Activated CD4-positive, alpha-beta T cell treated with anti-CD3 and anti-CD28 coated beads for 36 hours (primary cell): ENCODE measurements around the gene TRIM2. TPM values are rescaled to one million over a fixed set of nuclear protein-coding genes. Genes with fewer than 3 reads are reported as not detected.

Experiments
- ATAC-seq: fragments of 200-7000 bp; cut with Tn5 transposase; one replicate; pipeline ENCODE4 v1.10.0; 2021; ENCODE audit warnings: mild to moderate bottlenecking, moderate library complexity
- CTCF ChIA-PET: fragments of 350-600 bp; sonication (Branson Sonifier 250); formaldehyde crosslinking; loops from one replicate; lab custom pipeline; 2021; ENCODE audit warnings: antibody characterized with exemption; lab: Charles Lee
- POLR2A ChIA-PET: fragments of 350-600 bp; sonication (Branson Sonifier 250); formaldehyde crosslinking; loops from one replicate; lab custom pipeline; 2021; ENCODE audit warnings: antibody characterized with exemption, inconsistent platforms; lab: Charles Lee
- DNase-seq: peaks from one replicate; pipeline ENCODE4 v3.0.0-alpha.2; 2020
- H3K27ac Mint-ChIP-seq: one replicate; pipeline ENCODE4 v1.8.0; 2021; ENCODE audit warnings: mixed read lengths
- H3K27me3 Mint-ChIP-seq: one replicate; pipeline ENCODE4 v1.8.0; 2021; ENCODE audit warnings: mixed read lengths
- H3K36me3 Mint-ChIP-seq: one replicate; pipeline ENCODE4 v1.8.0; 2021; ENCODE audit warnings: low read depth, mixed read lengths
- H3K4me1 Mint-ChIP-seq: one replicate; pipeline ENCODE4 v1.8.0; 2021; ENCODE audit warnings: mixed read lengths
- H3K4me3 Mint-ChIP-seq: one replicate; pipeline ENCODE4 v1.8.0; 2021; ENCODE audit warnings: mild to moderate bottlenecking, moderate library complexity, mixed read lengths
- H3K9me3 Mint-ChIP-seq: one replicate; pipeline ENCODE4 v1.8.0; 2021; ENCODE audit warnings: low read depth, mixed read lengths
- intact Hi-C, 2 experiments: fragments of 100-400 bp; cut with DNase I in 1 of 2; cut with micrococcal nuclease in 1 of 2; formaldehyde crosslinking; loops; one replicate each; pipeline versions ENCODE4 v1.14.2 to v1.15.1; 2022 to 2024; cut with DNase I, micrococcal nuclease
- total RNA-seq, 2 experiments: library from RNA; stranded (reverse); gene quantifications; one replicate each; pipeline ENCODE4 v1.2.3, GENCODE V29; 2021

TRIM2 gene
- total RNA-seq, 2 experiments from 2014 or later = 1.0 to 1.6 TPM

- H3K9me3 Mint-ChIP-seq = peaks cover 10% of the 10 kb centered on the region
- intact Hi-C loops = no loop called here
- H3K36me3 Mint-ChIP-seq = peaks cover 34% of the 10 kb centered on the region
- H3K4me3 Mint-ChIP-seq = no peak overlapping the region
- no peak for ATAC-seq
- H3K27ac Mint-ChIP-seq = no peak overlapping the region
- H3K4me1 Mint-ChIP-seq = peaks cover 11% of the 10 kb centered on the region
- ChIA-PET POLR2A (no interaction called here), CTCF (interaction anchor here (0.6 kb wide), 1 partner anchor 29 kb away, joined by 4 read pairs; no protein-coding TSS in a partner anchor)
- H3K27me3 Mint-ChIP-seq = no peaks in the 10 kb centered on the region
- DNase-seq = no peak
Observed at GRCh38 chr4:153374442-153374841, 170.2 kb downstream of the TRIM2 start.

DNA sequence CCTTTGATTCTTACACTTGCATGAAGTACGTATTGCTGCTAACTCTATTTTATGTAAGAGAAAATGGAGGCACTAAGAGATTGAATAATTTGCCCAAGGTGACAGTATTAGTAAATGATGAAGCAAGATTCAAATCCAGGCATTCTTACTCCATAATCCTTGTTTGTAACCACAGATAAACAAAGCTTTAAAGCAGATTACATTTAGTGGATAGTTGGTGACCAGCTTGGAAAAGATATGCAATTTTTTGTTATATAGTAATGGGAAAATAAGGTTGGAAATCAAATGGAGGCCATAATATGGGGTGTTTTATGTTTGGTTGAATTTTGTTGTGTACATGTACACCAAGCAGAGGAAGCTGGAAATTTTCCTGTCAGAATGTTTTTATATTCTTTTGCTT is 171.1 kb downstream of the TRIM2 start:
- Mint-ChIP-seq H3K9me3 (peaks cover 10% of the 10 kb centered on the region), H3K4me1 (peaks cover 11% of the 10 kb centered on the region), H3K27me3 (no peaks in the 10 kb centered on the region), H3K27ac (no peak overlapping the region), H3K36me3 (peaks cover 27% of the 10 kb centered on the region), H3K4me3 (no peak overlapping the region)
- intact Hi-C loops = no loop called here
- POLR2A ChIA-PET = no interaction called here
- DNase-seq (no peak), ATAC-seq (no peak)
- CTCF ChIA-PET = interaction anchor here (0.6 to 1.0 kb wide), 2 partner anchors 11 to 30 kb away, joined by 3 to 4 read pairs; no protein-coding TSS in a partner anchor

GRCh38 chr4:153383131-153383530 is 178.9 kb downstream of the TRIM2 start:
- intact Hi-C loops = no loop called here

GRCh38 chr4:153384160-153384559 is 179.9 kb downstream of the TRIM2 start:
- ChIA-PET POLR2A (no interaction called here), CTCF (no interaction called here)
- H3K4me3 Mint-ChIP-seq = no peak overlapping the region
- DNase-seq (no peak), ATAC-seq (no peak)
- H3K27ac Mint-ChIP-seq = no peak overlapping the region
- intact Hi-C loops = no loop called here
- peaks cover 8% of the 10 kb centered on the region for H3K36me3 Mint-ChIP-seq
- no peaks in the 10 kb centered on the region for H3K27me3 Mint-ChIP-seq
- H3K4me1 Mint-ChIP-seq = no peaks in the 10 kb centered on the region
- no peaks in the 10 kb centered on the region for H3K9me3 Mint-ChIP-seq

More at GRCh38 chr4:153383131-153383530, 178.9 kb downstream of the TRIM2 start:
- Mint-ChIP-seq H3K27ac (no peak overlapping the region), H3K9me3 (no peaks in the 10 kb centered on the region), H3K27me3 (no peaks in the 10 kb centered on the region), H3K4me3 (no peak overlapping the region), H3K4me1 (peaks cover 4% of the 10 kb centered on the region), H3K36me3 (peaks cover 8% of the 10 kb centered on the region)
- ChIA-PET POLR2A (interaction anchor here (0.5 kb wide), 1 partner anchor 82 kb away, joined by 5 read pairs; no protein-coding TSS in a partner anchor), CTCF (interaction anchor here (0.6 to 0.9 kb wide), 2 partner anchors 39 to 193 kb away, joined by 3 to 4 read pairs; no protein-coding TSS in a partner anchor)
- DNase-seq (no peak), ATAC-seq (no peak)

- ATAC-seq (no peak), DNase-seq (no peak)
- H3K36me3 Mint-ChIP-seq = peaks cover 8% of the 10 kb centered on the region
- H3K9me3 Mint-ChIP-seq = no peaks in the 10 kb centered on the region
- intact Hi-C loops = no loop called here
- CTCF ChIA-PET = no interaction called here
- H3K27ac Mint-ChIP-seq = no peak overlapping the region
- POLR2A ChIA-PET = interaction anchor here (0.6 kb wide), 1 partner anchor 12 kb away, joined by 3 read pairs; no protein-coding TSS in a partner anchor
- no peaks in the 10 kb centered on the region for H3K27me3 Mint-ChIP-seq
- H3K4me3 Mint-ChIP-seq = no peak overlapping the region
- no peaks in the 10 kb centered on the region for H3K4me1 Mint-ChIP-seq
Observed at GRCh38 chr4:153385784-153386183, 181.5 kb downstream of the TRIM2 start.

DNA sequence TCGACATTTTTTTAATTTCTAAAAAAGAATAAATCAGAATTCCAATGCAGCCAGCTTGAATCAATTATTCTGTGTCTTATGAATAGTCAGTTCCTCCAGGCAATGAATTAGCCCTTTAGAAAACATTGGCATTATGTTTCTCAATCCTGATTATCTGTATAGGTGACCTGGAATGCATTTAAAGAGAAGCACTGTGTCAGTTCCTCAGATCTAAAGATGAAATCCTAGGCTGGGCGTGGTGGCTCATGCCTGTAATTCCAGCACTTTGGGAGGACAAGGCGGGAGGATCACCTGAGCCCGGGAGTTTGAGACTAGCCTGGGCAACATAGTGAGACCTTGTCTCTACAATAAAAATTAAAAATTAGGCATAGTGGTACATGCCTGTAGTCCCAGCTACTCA is 183.7 kb downstream of the TRIM2 start:
- no peaks in the 10 kb centered on the region for H3K9me3 Mint-ChIP-seq
- no peak overlapping the region for H3K4me3 Mint-ChIP-seq
- DNase-seq (no peak), ATAC-seq (no peak)
- no peak overlapping the region for H3K27ac Mint-ChIP-seq
- H3K27me3 Mint-ChIP-seq = no peaks in the 10 kb centered on the region
- CTCF ChIA-PET = interaction anchor here (0.6 to 1.5 kb wide), 4 partner anchors 14 to 886 kb away, joined by 3 to 5 read pairs (median 3); no protein-coding TSS in a partner anchor
- POLR2A ChIA-PET = no interaction called here
- intact Hi-C loops = no loop called here
- H3K4me1 Mint-ChIP-seq = no peaks in the 10 kb centered on the region
- peaks cover 8% of the 10 kb centered on the region for H3K36me3 Mint-ChIP-seq

Other genes starting within 250 kb of the TRIM2 start
- 10 to 100 TPM; 34.1 to 41.9 TPM for gene MND1, start 140.2 kb downstream of the TRIM2 start, total RNA-seq